ENCODE data around the gene PSMD12. TPM values are rescaled to one million over a fixed set of nuclear protein-coding genes. Genes with fewer than 3 reads are reported as not detected.

PSMD12 gene
- total RNA-seq, 1 experiment from 2014 or later, result 192 TPM

- Histone ChIP-seq H3K4me1 (ENCODE audit: insufficient read depth, low read length, poor library complexity, severe bottlenecking) (peaks cover under 1% of the 10 kb centered on the region), H3K27ac (ENCODE audit: low read depth, low read length, poor library complexity, severe bottlenecking) (no peak overlapping the region), H3K9me3 (ENCODE audit: low read depth, low read length, poor library complexity, severe bottlenecking) (no peaks in the 10 kb centered on the region), H3K27me3 (replicated peaks; ENCODE audit: insufficient read depth, low read depth, low read length, poor library complexity) (no peaks in the 10 kb centered on the region), H3K4me3 (ENCODE audit: low read depth, low read length, poor library complexity, severe bottlenecking) (no peak overlapping the region), H3K36me3 (ENCODE audit: insufficient read depth, low read length, poor library complexity, severe bottlenecking) (no peaks in the 10 kb centered on the region)
- CTCF ChIA-PET, result no interaction called here
- DNase-seq (ENCODE audit: low spot score), result no peak
- no peak for TF ChIP-seq EZH2 (IDR thresholded peaks at IDR 0.05; ENCODE audit: borderline replicate concordance, low read depth, low read length, poor library complexity, severe bottlenecking)
- TF ChIP-seq CTCF (conservative IDR thresholded peaks at IDR 0.05; ENCODE audit: low read depth, low read length), result no peak
- POLR2A ChIA-PET (ENCODE audit: low non-redundant PET), result no interaction called here
- intact Hi-C loops (cut with micrococcal nuclease; ENCODE audit: unreplicated experiment), result loop anchor here (5.0 kb wide), 1 partner anchor 72 kb away; no protein-coding TSS in a partner anchor
- BruUV-seq (replicated peaks), result no TSS peak
Measured at GRCh38 chr17:67294451-67295199, 71.8 kb downstream of the PSMD12 start.

GRCh38 chr17:67293251-67294203, 72.8 kb downstream of the PSMD12 start:
- Histone ChIP-seq H3K36me3 (ENCODE audit: insufficient read depth, low read length, poor library complexity, severe bottlenecking) (no peaks in the 10 kb centered on the region), H3K27me3 (replicated peaks; ENCODE audit: insufficient read depth, low read depth, low read length, poor library complexity) (no peaks in the 10 kb centered on the region), H3K9me3 (ENCODE audit: low read depth, low read length, poor library complexity, severe bottlenecking) (no peaks in the 10 kb centered on the region), H3K4me3 (ENCODE audit: low read depth, low read length, poor library complexity, severe bottlenecking) (no peak overlapping the region), H3K4me1 (ENCODE audit: insufficient read depth, low read length, poor library complexity, severe bottlenecking) (peaks cover 6% of the 10 kb centered on the region), H3K27ac (ENCODE audit: low read depth, low read length, poor library complexity, severe bottlenecking) (no peak overlapping the region)
- intact Hi-C loops (cut with micrococcal nuclease; ENCODE audit: unreplicated experiment), result loop anchor here (5.0 kb wide), 1 partner anchor 71 kb away; no protein-coding TSS in a partner anchor
- DNase-seq (ENCODE audit: low spot score), result peak; percentile 73
- POLR2A ChIA-PET (ENCODE audit: low non-redundant PET), result no interaction called here
- CTCF ChIA-PET, result interaction anchor here (0.6 kb wide), 3 partner anchors 26 to 547 kb away, joined by 3 to 9 read pairs (median 4); no protein-coding TSS in a partner anchor
- TF ChIP-seq CTCF (conservative IDR thresholded peaks at IDR 0.05; ENCODE audit: low read depth, low read length) (peak; percentile 85), EZH2 (IDR thresholded peaks at IDR 0.05; ENCODE audit: borderline replicate concordance, low read depth, low read length, poor library complexity, severe bottlenecking) (no peak)
- BruUV-seq (replicated peaks), result no TSS peak

- Histone ChIP-seq H3K9me3 (ENCODE audit: low read depth, low read length, poor library complexity, severe bottlenecking) (no peaks in the 10 kb centered on the region), H3K27me3 (replicated peaks; ENCODE audit: insufficient read depth, low read depth, low read length, poor library complexity) (no peaks in the 10 kb centered on the region), H3K4me3 (ENCODE audit: low read depth, low read length, poor library complexity, severe bottlenecking) (no peak overlapping the region), H3K36me3 (ENCODE audit: insufficient read depth, low read length, poor library complexity, severe bottlenecking) (no peaks in the 10 kb centered on the region), H3K27ac (ENCODE audit: low read depth, low read length, poor library complexity, severe bottlenecking) (no peak overlapping the region), H3K4me1 (ENCODE audit: insufficient read depth, low read length, poor library complexity, severe bottlenecking) (peaks cover 6% of the 10 kb centered on the region)
- intact Hi-C loops (cut with micrococcal nuclease; ENCODE audit: unreplicated experiment), result loop anchor here (5.0 kb wide), 1 partner anchor 68 kb away; no protein-coding TSS in a partner anchor
- TF ChIP-seq CTCF (conservative IDR thresholded peaks at IDR 0.05; ENCODE audit: low read depth, low read length), result no peak
- no peak for TF ChIP-seq EZH2 (IDR thresholded peaks at IDR 0.05; ENCODE audit: borderline replicate concordance, low read depth, low read length, poor library complexity, severe bottlenecking)
- DNase-seq (ENCODE audit: low spot score), result no peak
- ChIA-PET POLR2A (ENCODE audit: low non-redundant PET) (no interaction called here), CTCF (interaction anchor here (0.6 to 0.7 kb wide), 2 partner anchors 45 to 90 kb away, joined by 12 to 15 read pairs; no protein-coding TSS in a partner anchor)
- BruUV-seq (replicated peaks), result no TSS peak
Measured at GRCh38 chr17:67290711-67291291, 75.6 kb downstream of the PSMD12 start.

Data from A673 (cell line).